NCI-H2107 (cell line): ENCODE measurements around the gene OGA.
"Not testable (repeated sequence)": the region's sequence is repeated elsewhere in the genome, so short reads cannot be mapped to it uniquely, and the experiment has no call there.

Experiments used
- DNase-seq: peaks from one replicate; lab custom pipeline; 2025; lab: John Stamatoyannopoulos, UW

Gene OGA

GRCh38 chr10:101797403-101798059, 20.7 kb downstream of the OGA start:
- no peak for DNase-seq

- DNase-seq, result no peak
Observed at GRCh38 chr10:101793526-101793925, 24.7 kb downstream of the OGA start.

DNA sequence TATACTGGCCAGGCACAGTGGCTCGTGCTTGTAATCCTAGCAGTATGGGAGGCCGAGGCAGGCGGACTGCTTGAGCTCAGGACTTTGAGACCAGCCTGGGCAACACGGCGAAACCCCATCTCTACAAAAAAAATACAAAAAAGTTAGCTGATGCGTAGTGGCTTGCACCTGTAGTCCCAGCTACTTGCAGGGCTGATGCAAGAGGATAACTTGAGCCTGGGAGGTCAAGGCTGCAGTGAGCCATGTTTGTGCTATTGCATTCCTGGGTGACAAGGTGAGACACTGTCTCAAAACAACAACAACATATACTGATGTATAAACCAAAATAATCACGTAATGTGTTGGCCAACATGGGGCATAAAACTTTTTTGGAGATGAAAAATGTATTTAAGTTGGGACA, 28.6 kb downstream of the OGA start:
- no peak for DNase-seq

DNA sequence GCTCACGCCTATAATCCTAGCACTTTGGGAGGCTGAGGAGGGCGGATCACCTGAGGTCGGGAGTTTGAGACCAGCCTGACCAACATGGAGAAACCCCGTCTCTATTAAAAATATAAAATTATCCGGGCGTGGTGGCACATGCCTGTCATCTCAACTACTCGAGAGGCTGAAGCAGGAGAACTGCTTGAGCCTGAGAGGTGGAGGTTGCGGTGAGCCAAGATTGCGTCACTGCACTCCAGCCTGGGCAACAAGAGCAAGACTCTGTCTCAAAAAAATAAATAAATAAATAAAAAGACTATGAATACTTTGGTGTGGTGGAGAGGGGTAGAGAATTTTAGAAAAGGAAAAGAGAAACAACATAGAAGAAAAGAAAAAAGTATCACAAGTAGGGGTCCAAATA, 29.0 kb downstream of the OGA start:
- DNase-seq, result not testable (repeated sequence)

- DNase-seq, result no peak
Observed at GRCh38 chr10:101785801-101786200, 32.4 kb downstream of the OGA start.

DNA sequence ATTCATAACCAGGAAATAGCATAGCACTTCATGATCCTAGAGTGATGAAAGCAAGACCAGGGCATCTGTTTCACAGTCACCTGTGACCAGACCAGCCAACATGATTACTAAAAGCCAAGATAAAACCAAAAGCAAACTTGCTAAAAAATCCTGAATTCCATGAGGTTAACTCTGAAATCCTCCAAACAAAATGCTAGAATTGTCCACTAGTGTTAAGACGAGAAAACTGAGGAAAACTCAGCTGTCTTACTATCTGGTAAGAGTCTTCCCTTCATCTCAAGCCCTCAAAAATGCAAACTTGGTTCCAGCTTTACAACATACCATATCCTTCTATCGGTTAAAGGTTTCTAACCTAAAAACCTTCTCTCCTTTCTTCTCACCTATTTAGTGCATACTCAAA, 33.7 kb downstream of the OGA start:
- DNase-seq, result no peak

- no peak for DNase-seq
Observed at GRCh38 chr10:101783736-101784118, 34.5 kb downstream of the OGA start.

DNA sequence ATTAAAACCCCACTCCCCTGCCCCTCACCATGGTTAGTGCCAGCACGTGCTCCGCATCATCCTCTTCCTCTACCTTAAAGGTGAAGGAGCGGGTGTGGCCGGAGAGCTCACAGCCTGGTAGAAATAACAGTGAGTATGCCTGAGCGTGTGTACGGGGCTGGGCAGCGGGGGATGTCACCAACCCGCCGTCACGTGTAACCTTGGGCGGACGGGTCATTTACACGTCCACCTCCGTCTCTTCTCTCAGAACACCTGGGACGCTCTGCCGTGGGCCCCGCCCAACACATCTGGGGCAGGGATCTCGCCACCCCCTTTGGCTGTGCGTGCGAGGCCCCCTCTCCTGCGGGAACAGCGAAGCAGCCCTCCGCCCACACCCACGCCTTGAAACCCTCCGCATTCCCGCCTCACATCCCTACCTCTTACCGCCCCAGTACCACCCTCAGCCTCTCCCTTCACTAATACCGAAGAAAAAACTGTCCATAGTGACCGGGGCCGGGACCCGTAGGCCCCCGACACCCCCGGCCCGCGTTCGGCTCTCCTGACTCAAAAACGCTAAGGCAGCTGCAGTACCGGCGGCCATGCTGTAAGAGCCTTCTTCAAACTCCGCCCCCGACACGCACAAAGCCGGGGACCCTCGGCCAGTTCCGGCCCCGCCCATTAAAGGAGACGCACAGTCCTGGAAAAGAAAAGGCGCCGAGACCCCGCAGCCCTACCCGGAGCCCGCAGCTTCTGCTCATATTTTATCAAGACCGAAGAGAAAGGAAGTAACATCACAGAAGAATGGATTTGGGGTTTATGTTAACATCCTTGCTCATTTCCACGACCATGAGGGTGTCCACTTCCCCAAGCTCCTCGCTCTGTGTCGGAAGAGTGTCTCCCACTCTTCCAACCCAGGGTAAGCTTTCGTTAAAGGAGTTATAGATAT, 35.2 kb downstream of the OGA start, which contains the start of gene NPM3:
TSS of gene NPM3 (minus strand) at position 636 of the 925 bp plus-strand sequence. CDS start at position 580, 56 bp downstream.
- peak; percentile 40 for DNase-seq

DNA sequence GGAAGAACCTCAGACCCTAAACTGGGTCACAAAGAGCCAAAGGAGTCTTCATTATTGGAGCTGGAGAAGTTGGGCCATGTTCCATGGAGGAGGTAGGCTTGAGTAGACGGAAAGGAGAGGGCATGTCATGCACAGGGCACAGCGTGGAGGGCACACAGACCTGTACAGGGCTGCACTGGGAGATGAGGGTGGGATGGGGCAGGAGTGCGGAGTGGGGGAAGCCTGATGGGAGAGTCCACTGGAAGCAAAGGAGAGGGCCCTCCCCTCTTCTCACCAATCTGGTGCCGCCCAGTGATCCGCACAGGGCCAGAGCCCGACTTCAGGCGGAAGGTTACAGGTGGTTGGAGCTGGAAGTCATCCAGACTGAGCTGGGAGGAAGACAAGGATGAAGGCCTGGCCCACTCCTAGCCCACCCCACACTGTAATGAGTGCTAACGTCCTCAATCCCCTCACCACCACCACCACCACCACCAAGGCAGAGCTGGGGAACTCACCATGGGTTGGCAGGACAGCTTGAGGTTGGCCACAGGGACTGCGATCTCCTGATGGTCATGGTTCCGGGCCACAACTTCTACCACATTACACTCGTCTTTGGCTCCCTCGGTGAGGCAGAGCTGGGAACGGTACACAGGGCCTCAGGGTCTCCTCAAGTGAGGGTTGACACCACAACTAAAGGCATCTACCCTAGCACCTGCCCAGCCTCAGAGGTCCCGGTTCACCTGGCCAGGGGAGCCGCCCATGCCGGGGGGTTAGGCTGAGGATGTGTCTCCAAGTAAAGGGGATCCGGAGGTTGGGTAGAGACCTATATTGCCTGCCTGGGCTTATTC, 36.0 kb downstream of the OGA start:
- no peak for DNase-seq

GRCh38 chr10:101781655-101781983, 36.6 kb downstream of the OGA start:
- no peak for DNase-seq

- peak; percentile 8 for DNase-seq
Observed at GRCh38 chr10:101780818-101781654, 37.2 kb downstream of the OGA start.

- no peak for DNase-seq
Observed at GRCh38 chr10:101780187-101780817, 37.9 kb downstream of the OGA start.

DNA sequence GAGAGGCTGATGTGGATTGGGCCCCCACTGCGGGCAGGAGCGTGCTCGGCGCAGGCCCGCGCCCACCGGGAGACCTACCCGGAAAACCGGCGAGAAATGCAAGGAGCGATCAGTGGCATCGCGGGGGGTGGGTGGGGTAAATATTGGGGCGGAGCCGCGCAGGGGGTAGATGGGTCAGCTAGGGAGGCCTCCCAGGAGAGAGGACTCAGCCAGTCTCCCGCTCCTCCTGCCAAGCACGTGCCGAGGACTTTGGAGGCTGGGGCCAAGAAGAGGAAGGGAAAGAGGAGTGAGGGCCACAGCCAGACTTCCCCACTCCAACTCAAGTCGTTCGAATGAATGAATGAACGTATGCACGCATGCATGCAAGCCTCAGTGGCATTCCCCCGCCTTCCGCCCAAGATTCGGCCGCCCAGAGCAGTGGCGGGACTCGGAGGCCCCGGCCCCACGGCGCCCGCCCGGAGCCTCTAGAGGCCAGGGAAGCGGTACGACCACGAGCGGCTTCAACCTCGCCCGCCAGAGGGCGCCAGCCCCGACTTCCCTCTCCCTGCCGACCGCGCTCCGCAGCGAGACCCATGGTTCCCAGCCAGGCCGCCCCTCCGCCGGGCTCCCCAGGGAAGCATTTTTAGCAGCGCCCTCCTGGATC, 38.6 kb downstream of the OGA start:
- peak; percentile 22 for DNase-seq

DNA sequence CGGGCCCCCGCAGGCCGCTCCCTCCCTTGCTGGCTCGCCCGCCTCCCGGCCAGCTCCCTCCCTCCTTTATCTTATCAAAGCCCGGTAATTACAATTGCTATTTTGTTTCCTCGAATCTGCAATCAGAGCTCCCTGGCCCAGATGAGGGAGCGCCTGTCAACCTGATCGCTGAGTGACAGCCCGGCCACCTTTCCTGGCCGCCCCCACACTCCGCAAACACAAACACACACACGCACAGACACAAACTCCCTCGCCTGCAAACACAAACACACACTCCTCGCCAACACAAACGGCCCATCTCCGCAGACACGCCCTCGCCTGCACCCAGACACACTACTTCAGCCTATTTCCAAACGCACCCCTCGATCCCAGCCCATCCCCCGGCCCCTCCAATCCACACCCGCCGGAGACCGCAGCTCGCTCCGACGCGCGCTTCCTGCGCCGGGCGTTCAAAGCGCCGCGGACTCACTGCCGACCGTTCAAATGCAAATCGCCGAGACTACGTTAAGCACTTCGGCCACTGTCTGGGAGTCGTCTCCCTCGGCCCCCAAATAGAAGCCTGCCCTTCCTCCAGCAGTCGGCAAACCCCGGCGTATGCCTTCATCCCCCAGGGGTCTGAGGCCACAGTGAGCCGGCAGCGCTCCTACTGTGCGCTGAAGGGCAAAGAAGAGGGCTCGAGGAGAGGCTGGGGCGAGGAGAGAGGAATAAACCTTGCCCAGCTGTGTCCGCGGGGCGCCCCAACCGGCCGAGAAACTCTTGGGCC, 39.3 kb downstream of the OGA start:
- peak; percentile 1 for DNase-seq

DNA sequence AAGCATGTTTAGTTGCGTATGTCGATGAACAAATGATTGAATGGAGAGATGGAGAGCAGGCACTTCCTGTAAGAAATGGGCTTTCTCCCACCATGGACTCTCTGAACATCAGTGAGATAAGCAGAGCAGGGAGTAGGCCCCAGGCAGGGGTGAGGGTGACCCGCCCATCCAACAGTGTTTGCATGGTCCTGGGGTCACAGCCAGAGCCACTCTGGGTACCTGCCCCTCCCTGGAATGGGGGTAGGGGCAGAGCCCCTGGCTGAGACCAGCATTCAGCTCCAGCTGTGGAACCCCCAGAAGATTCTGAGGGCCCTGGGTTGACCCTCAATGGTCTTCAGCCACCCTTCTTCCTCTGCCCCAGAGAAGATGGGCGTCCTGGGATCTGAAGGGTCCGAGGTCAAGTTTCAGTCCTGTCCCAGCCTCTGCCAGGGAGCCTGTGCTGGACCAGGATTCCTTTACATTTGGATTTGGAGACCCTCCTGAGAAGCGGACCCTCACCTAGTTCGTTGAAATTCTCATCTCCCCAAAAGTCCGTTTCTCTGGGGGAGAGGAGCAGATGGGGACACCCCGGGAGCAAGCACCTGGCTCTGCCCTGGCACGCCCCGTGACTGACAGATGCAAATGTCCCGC, 40.0 kb downstream of the OGA start:
- DNase-seq, result no peak

GRCh38 chr10:101777619-101778145, 40.6 kb downstream of the OGA start:
- no peak for DNase-seq

DNA sequence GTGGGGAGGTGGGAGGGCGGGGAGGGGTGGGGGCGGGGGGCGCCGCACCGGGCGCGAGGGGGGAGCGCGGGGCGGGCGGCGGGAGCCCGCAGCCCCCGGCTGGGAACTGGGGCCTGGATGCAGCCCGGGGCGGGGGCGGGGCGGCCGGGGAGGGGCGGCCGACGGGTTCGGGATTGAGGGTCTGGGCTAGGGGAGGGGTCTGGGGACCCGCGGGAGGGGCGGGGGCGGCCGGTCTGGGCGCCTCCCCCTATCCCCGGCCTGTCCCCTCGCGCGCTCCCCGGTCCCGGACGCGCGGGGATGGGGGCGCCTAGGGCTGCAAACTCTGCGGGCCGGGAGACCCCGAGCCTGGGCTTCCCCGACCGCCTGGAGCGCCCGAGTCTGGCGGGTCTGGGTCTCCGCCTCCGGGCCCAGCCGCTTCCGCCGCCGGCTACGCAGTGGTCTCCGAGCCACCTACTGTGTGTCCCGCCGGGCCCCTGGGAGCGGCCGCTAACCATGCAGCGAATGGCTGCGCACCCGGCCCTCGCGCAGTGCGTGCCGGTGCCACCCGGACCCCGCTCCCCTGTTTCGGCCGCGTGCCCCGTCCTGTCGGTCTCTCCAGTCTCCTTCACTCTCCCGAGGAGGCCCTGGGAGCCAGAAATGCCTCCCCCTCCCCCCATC, 42.0 kb downstream of the OGA start:
- no peak for DNase-seq
